Kidney tubule cell (primary cell): ENCODE measurements around the gene CCDC15.
A peak's percentile ranks its signal among the peaks of the same experiment; 100 is the strongest.
"Not testable (repeated sequence)": the region's sequence is repeated elsewhere in the genome, so short reads cannot be mapped to it uniquely, and the experiment has no call there.

ENCODE experiments used
- DNase-seq: peaks from one replicate; pipeline ENCODE4 v3.0.0-alpha.2; 2018; ENCODE audit warnings: low spot score

The CCDC15 gene

DNA sequence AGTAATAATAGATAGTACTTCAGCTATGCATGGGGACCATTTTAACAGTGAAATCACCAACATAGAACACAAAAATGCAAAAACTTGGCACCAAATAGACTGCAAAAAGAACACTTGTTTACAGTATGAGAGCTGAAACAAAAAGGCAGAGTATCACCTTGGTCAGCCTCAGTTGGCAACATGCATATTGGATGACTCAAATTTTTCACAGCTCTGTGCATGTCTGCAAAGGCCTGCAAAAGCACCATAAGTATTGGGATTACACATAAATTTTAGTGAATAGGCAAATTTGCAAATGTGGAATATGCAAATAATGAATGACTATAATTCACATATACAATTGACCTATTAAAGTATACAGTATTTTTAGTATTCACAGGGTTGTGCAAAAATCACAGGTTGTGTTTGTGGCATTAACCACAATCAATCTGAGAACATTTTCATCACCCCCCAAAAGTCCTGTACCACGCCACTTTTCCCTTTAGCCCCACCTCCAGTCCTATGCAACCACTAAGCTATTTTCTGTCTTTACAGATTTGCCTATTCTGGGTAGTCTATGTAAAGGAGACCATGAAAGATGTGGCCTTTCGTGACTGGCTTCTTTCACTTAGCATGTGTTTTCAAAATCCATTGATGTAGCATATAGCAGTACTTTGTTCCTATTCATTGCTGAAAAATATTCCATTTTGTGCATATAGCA lies 47.2 kb downstream of the CCDC15 start:
- no peak for DNase-seq

DNA sequence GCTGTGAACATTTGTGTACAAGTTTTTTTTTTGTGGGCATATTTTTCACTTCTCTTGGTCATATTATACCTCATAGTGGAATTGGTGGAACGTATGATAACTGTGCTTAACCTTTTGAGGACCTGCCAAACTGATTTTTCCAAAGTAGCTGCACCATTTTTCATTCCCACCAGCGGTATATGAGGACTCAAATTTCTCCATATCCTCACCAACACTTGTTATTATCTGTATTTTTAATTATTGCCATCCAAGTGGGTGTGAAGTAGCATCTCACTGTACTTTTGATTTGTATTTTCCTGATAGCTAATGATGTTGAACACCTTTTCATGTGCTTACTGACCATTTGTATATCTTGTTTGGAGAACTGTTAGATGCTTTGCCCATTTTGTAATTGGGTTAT lies 47.8 kb downstream of the CCDC15 start:
- DNase-seq, result no peak

DNA sequence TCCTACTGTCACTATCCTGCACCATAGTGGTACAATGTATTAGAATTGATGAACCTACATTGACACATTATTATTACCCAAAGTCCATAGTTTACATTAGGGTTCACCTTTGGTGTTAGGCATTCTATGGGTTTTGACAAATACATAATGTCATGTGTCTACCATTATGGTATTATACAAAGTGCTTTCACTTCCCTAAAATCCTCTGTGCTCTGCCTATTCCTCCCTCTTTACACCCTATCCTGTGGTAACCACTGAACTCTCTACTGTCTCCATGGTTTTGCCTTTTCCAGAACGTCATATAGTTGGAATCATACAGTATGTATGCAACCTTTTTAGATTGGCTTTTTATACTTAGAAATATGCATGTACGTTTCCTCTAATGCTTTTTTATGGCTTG lies 51.5 kb downstream of the CCDC15 start:
- DNase-seq, result no peak

DNA sequence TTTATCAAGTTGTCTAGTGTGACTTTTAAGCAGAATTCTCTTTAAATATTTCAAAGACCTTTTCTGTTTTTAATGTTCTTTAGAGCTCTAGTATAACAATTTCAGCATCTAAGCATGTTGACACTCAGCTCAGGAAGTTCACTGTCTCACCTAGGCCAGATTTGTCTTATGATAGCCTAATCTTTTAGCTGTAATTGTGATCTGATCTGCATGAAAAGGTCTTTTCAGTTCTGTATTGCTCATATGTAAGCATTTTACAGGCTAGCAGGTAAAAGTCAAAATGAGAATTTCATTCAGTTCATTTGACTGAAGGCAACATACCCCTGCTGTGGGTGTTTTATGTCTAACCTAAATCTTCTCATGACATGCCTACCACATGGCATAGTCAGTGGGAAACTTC lies 62.4 kb downstream of the CCDC15 start:
- no peak for DNase-seq

DNA sequence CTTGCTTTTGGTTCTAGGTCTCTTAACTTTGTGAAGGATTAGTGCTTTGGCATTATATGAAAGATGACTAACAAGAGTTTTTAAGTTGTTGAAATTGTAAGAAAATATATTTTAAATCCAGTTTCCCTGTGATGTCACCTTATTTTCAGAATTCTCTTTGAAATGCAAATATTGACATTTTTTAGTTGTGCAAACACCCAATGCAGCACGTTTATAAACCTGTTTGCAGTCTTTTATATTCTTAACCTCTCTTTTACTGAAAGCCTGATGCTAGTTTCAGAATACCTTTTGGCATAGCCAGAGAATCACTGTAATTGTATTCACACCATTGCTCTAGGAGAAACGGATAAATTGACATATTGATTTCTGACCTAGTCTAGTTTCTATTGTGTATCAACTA lies 66.3 kb downstream of the CCDC15 start:
- no peak for DNase-seq

DNA sequence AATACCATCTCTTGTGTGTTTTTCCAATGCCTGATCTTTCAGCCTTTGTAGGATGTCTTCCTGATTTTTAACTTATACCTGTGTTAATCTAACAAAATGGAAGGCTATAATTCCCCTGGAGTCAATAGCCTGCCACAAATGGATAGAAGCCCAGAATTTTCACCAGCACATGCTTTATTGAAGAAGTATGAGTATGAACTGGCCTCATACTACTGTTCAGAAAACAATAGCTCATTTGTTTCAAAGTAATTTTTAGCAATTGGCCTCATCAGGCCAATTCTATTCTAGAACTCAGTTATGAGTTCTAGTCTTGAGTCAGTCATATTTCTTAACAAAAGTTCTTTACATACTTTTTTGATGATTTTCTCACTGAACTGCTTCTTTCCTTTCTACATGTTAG lies 68.5 kb downstream of the CCDC15 start:
- no peak for DNase-seq

DNA sequence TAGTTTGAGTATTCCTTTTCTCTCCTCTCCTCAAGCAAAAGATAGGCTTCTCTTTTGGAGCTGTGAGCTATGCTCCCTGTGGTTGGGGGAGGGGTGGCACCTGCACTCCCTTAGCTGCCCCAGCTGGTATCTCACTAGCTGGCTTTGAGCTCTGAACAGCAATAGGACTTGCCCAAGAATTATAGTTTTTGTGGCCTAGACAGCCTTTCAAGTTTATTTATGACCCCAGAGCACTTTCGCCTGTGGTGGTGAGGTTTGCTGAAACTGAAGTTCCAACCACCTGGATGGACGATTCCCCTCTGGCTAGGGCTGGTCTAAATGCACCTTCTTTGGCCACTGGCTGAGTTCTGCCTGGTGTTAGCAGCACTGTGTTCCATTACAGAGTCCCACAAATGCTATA lies 72.0 kb downstream of the CCDC15 start:
- DNase-seq, result no peak

DNA sequence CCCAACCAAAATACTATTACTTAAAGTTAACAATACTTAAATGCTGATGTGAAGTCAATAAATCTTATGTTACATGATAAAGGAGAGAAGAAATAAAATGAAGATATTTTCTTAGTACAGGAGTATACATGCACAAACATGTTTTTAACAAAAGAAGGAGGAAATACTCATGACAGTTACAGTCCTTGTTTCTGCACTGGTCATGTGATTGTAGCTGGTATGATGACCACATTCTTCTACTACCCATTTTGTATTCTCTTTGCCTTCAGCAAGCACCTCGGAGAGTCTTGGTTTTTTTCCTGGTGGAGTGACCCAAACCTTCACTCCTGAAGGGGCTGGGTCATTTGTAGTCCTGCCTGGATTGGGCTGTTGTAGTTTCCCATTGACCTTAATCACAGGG lies 75.4 kb downstream of the CCDC15 start:
- not testable (repeated sequence) for DNase-seq

DNA sequence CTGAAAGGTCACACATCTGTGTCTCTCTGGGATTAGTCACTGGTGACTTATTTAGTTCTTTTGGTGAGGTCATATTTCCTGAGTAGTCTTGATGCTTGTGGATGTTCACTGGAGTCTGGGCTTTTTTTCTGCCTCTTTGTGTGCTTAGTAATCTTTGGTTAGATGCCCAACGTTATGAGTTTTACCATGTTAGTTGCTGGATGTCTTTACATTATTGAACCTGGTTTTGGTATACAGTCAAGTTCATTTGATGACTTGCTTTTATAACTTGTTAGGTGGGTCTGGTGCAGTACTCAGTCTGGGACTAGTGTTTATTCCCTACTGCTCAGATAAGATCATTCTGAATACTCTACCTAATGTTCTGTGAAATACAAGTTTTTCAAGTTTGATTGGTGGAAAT lies 82.9 kb downstream of the CCDC15 start:
- peak; percentile 80 for DNase-seq

DNA sequence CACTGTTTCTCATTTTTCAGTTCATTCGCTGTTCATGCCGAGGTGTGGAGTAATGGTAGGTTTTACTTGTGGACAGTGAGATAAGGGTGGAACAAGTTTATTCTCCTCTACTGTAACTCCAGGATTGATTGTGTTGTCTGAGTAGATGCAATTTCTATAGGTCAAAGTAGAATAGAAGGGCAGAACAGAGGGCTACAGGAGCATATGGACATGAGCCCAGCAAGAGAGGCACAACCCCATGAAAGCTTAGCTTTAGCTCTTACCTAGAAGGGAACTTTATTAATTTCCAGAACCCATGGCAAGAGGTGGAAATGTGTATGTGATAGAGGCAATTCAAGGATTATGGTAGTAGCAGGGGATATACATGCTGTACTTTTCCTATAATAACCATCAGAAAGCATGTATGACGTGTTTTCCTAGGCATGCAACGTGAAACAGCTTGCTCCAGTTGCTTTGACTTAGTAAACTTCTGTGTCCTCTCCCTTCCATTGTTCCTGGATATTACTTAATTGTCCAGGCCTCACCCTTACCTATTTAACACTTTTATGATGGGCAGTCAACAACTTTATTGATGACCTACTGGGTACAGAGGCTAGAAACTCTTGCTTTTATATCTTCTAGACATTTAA lies 95.3 kb downstream of the CCDC15 start:
- no peak for DNase-seq

DNA sequence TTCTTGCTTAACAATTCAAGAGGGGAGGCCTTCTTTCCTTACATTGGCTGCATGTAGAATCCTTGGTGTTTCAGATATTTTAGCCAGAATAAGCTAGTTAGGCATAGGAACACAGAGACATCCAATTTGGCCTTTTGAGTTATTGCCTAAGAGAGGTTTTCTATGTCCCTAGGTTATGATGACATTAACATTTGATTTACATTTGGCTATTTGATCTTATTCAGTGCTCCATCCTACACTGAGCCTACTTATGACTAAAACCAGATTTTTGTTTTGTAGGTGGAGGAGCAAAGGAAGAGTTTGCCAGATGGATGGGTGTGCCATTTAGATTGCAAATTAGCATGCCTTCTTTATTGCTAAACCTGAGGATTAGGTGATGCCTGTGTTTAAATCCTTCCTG lies 98.0 kb downstream of the CCDC15 start:
- no peak for DNase-seq

DNA sequence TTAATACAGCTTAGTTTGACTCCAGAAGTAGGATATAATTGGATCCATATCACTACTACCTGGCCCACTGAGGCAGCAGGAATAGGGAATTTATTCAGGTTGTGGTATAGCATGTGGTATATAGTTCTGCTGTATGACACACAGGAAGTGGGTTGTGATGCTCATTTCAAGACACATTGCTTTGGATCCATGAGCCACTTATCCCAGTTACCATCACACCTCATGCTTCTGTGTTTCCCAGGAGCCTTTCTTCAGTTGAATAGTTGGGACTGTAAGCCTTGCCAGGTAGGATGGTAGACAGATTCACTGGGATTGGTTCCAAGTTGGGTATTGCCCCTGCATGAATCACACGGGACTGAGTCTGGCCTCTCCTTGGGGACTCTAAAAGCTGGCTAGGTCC lies 99.2 kb downstream of the CCDC15 start:
- peak; percentile 51 for DNase-seq

DNA sequence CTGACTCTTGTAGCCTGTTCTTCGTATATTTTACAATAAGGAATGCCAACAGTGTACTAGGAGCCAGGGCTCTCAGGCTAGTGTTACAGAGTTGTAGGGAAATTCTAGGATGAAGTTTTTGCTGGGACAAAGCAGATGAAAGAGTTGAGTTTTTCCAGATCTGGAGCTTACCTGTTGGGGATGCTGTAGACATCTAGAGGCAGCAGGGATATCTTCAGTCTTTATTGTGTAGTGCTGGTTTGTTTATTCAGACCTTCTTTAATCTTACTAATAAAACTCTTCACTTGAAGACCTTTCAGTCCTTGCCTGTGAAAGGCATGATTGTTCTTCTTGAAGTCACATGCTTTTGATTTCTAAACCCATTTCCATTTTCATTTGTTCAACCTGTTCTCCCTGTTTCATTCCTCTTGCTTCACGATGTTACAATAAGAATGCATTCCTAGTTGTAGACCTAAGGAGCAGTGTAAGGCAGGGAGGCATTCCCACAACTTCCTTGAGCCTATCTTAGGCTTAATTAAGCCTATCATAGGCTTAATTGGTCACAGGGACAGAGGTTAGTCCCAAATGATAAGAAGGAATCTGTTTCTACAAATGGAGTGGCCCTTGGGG lies 101.2 kb downstream of the CCDC15 start:
- DNase-seq, result no peak

DNA sequence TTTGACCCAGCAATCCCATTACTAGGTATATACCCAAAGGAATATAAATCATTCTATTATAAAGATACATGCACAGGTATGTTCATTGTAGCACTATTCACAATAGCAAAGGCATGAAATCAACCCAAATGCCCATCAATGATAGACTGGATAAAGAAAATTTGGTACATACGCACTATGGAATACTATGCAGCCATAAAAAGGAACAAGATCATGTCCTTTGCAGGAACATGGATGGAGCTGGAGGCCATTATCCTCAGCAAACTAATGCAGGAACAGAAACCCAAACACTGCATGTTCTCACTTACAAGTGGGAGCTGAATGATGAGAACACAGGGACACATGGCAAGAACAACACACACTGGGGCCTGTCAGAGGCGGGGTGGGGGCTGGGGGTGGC lies 102.1 kb downstream of the CCDC15 start:
- not testable (repeated sequence) for DNase-seq

DNA sequence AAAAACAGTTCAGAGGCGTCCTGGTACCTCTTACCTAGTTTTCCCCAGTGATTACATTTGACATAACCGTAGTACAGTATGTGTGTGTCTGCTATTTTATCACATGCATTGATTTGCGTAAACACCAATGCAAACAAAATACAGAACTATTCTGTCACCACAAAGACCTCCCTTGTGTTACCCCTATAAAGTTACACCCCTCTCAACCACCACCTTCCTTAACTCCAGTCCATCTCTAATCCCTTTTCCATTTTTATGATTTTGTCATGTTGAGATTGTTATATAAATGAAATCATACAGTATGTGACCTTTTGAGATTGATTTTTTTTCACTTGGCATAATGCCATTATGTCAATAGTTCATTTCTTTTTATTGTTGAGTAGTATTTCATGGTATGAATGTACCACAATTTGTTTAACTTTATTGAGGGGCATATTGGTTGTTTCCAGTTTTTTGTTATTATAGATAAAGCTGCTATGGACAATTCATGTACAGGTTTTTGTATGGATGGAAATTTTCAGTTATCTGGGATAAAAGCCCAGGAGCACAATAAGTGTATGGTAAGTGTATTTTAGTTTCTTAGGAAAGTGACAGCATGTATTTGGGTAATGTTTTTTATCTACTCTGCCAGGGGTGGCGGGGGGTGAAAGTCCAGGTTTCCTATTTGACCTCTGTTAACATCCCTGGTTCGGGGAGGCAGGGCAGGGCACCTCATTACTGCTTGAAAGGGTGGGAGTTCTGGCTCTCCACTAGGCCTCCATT lies 103.1 kb downstream of the CCDC15 start:
- no peak for DNase-seq

DNA sequence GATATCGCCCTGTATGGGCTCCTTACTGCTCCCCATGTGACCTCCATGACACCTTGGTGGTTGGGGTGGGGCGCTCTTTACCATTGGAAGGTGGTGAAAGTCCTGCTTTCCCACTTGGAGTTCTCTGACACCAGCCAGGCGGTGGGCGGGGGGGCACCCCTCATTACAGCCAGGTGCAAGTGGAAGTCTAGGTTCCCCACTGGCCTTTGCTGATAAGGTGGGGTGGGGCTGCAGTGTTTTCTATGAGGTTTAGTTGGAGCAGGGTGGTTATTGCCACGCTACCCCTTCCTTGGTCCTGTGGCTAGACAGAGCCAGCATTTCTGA lies 103.7 kb downstream of the CCDC15 start:
- DNase-seq, result no peak

DNA sequence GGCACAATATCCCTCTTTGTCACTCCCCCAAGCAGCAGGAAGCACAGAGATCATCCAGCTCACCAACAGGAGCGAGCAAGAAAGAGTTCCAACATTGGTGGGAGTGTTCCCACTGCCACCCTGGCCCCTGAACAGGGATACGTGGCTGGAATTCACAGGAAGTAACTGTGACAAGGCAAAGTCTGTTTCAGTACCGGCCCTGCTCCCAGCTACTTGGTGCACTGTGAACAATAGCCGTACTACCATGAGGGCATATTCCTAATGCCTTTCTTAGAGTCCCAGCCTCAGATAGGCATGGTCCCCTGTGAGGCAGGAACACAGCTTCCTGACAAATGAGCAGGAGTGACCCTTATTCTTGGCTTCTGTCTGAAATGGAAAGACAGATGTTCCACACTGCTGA lies 107.3 kb downstream of the CCDC15 start:
- DNase-seq, result no peak

DNA sequence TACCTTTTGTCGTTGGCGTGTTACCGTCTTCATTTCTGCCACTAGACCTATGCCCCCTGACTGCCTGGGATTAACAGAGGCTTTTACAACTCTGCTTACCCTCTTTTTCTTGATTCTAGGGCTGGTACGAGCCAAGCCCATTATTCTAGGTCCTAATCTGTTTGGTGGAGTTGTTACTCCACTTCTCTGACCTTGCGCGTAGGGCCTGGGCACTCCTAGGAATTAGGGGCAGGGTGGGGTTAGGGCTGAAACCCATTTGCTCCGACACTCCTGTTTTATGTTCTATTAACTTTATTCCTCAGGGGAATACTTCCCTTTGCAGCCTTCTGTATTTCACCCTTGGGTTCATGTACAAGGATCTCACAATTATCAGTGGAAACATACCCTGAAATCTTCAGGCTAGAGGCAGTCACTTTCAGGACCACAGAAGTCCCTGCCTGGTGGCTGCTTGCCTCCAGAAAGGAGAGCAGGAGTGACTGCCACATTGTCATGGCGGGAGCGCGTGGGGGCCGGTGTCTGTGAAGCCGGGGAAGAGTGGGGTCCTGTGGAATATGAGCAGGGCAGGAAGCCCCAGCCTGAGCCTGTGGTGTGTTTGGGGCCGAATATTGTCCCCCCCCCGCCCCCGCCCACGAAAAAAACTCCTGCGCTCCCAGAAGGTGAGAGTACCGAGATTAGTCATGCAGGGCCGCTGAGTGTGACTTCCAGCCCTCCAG lies 108.4 kb downstream of the CCDC15 start:
- DNase-seq, result no peak

DNA sequence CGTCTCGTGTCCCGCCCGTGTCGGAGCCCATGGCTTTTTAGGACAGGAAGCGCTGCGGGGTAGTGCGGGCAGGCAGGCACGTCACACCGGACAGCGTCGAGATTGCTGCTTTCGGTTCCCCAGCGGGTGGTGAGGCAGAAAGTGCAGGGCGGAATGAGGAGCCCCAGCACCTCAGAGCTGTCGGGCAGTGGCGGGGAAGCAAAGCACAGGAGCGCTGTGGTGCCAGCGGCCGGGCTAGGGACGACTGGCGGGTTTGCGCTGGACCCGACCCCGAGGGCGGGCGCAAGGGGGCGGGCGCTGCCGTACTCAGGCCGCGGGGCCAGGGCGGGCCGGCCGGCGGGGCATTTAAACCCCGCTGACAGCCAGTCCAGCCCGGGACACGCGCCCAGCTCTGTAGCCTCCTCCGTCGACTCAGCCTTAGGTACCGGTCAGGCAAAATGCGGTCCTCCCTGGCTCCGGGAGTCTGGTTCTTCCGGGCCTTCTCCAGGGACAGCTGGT lies 109.0 kb downstream of the CCDC15 start, which contains the start of gene SLC37A2:
TSS of gene SLC37A2 (plus strand) at position 375 of the 498 bp plus-strand sequence. CDS start at position 438, 63 bp downstream.
- peak; percentile 79 for DNase-seq

DNA sequence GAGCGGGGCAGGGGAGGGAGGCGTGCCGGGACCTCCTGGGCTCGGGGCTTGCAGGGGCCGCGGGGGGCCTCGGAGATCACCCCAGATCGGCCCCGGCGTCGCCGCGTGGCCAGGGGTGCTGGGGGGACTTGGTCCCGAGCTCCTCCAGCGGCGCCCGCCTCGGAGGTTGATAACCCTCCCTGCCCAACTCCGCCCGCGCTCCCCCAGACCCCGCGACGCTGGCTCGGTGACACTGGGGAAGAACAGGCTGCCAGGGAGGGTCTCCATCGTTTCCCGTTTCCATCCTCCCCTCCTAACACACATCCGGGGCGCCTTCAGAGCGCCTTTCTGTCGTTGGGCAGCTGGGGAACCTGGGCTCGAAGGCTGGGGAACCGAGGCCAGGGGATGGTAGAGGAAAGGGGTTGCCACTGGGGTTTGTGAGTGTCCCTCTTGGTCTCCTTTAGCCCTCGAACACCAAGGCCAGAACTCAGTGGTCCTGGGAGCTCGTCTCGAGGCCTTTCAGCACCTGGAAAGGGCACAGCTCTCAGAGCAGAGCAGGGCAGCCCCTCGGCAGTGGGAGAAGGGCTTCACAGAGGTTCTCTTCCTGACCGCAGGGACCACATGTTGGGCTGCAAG lies 109.5 kb downstream of the CCDC15 start:
- DNase-seq, result no peak

DNA sequence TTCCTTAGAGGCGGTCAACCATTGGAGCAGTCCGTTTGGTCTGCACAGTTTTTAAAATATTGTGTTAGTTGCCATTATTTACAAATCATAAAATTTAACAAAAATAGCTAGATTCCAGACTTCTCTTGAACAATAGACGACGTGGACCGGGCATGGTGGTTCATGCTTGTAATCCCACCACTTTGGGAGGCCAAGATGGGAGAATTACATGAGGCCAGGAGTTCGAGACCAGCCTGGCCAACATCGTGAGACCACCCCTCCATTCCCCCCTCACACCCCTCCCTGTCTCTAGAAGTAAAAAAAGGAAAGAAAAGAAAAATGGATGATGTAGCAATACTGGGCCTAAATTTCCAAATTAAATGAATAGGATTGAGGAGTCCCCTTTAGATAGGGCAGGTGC lies 110.1 kb downstream of the CCDC15 start:
- DNase-seq, result no peak

DNA sequence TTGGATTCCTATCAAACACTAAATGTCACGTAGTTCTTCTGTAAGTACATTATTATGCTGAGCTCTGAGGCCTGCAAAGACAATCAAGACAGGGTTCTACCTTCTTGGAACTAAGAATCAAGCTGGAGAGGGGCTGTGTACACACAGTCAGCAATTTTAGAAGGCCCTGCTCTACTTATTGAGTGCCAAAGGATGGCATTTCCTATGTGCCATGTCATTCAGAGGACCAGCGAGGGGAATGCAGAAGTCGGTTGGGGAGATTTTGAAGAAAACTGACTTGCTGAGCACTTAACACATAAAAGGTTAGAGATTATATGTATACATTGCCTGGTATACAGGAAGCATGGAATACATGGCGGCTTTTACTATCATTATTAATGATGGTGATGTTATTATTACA lies 114.4 kb downstream of the CCDC15 start:
- DNase-seq, result no peak
